Measurements from ENCODE around the gene OTOG.

OTOG gene

GRCh38 chr11:17683377-17684161 lies 136.5 kb downstream of the OTOG start:
- H3K27me3 ChIP-seq (replicated peaks; ENCODE audit: control insufficient read depth, insufficient read depth, low read length): no peaks in the 10 kb centered on the region; the same call in none of the 2 replicates
- no peaks in the 10 kb centered on the region for H3K36me3 ChIP-seq (ENCODE audit: control insufficient read depth, insufficient read depth, low read length)
- no peak overlapping the region for H3K4me3 ChIP-seq (replicated peaks; ENCODE audit: low read depth, low read length)
- TF ChIP-seq CTCF (IDR thresholded peaks at IDR 0.05; ENCODE audit: insufficient read depth, low read length, poor library complexity, severe bottlenecking): no peak
- DNase-seq (ENCODE audit: extremely low read depth, insufficient read length): no peak

GRCh38 chr11:17684550-17684949 lies 137.5 kb downstream of the OTOG start:
- DNase-seq (ENCODE audit: extremely low read depth, insufficient read length): no peak
- Histone ChIP-seq H3K36me3 (ENCODE audit: control insufficient read depth, insufficient read depth, low read length) (no peaks in the 10 kb centered on the region), H3K4me3 (replicated peaks; ENCODE audit: low read depth, low read length) (no peak overlapping the region), H3K27me3 (replicated peaks; ENCODE audit: control insufficient read depth, insufficient read depth, low read length) (no peaks in the 10 kb centered on the region; the same call in none of the 2 replicates)
- no peak for TF ChIP-seq CTCF (IDR thresholded peaks at IDR 0.05; ENCODE audit: insufficient read depth, low read length, poor library complexity, severe bottlenecking)

- Histone ChIP-seq H3K36me3 (ENCODE audit: control insufficient read depth, insufficient read depth, low read length) (no peaks in the 10 kb centered on the region), H3K4me3 (replicated peaks; ENCODE audit: low read depth, low read length) (no peak overlapping the region), H3K27me3 (replicated peaks; ENCODE audit: control insufficient read depth, insufficient read depth, low read length) (no peaks in the 10 kb centered on the region; the same call in none of the 2 replicates)
- no peak for DNase-seq (ENCODE audit: extremely low read depth, insufficient read length)
- TF ChIP-seq CTCF (IDR thresholded peaks at IDR 0.05; ENCODE audit: insufficient read depth, low read length, poor library complexity, severe bottlenecking): no peak
These were observed 139.3 kb downstream of the OTOG start for GRCh38 chr11:17686231-17686980.

- TF ChIP-seq CTCF (IDR thresholded peaks at IDR 0.05; ENCODE audit: insufficient read depth, low read length, poor library complexity, severe bottlenecking): no peak
- peaks cover 4% of the 10 kb centered on the region for H3K27me3 ChIP-seq (replicated peaks; ENCODE audit: control insufficient read depth, insufficient read depth, low read length)
These were observed 141.0 kb downstream of the OTOG start for GRCh38 chr11:17687946-17688670.

GRCh38 chr11:17691550-17691949 lies 144.5 kb downstream of the OTOG start:
- DNase-seq (ENCODE audit: extremely low read depth, insufficient read length): no peak
- TF ChIP-seq CTCF (IDR thresholded peaks at IDR 0.05; ENCODE audit: insufficient read depth, low read length, poor library complexity, severe bottlenecking): no peak
- H3K4me3 ChIP-seq (replicated peaks; ENCODE audit: low read depth, low read length): no peak overlapping the region
- no peaks in the 10 kb centered on the region for H3K36me3 ChIP-seq (ENCODE audit: control insufficient read depth, insufficient read depth, low read length)
- peaks cover 4% of the 10 kb centered on the region for H3K27me3 ChIP-seq (replicated peaks; ENCODE audit: control insufficient read depth, insufficient read depth, low read length)

More at GRCh38 chr11:17687946-17688670, 141.0 kb downstream of the OTOG start:
- Histone ChIP-seq H3K36me3 (ENCODE audit: control insufficient read depth, insufficient read depth, low read length) (no peaks in the 10 kb centered on the region), H3K4me3 (replicated peaks; ENCODE audit: low read depth, low read length) (no peak overlapping the region)
- DNase-seq (ENCODE audit: extremely low read depth, insufficient read length): no peak
